HEK293 (cell line): ENCODE results near the gene SPRED2.

Experiments
- CTCF ChIP-seq: fragments of 450-650 bp; formaldehyde crosslinking; IDR thresholded peaks from 2 replicates; pipeline ENCODE4 v1.5.1; 2016; ENCODE audit warnings: missing biosample characterization, missing genetic modification characterization
- REST ChIP-seq: fragments of 450-650 bp; formaldehyde crosslinking; IDR thresholded peaks from 2 replicates; pipeline ENCODE4 v1.5.1; 2016; ENCODE audit warnings: missing biosample characterization, missing genetic modification characterization
- TCF7L2 ChIP-seq: IDR thresholded peaks from 2 replicates; pipeline ENCODE4 v1.6.1; 2011; ENCODE audit warnings: low read depth, mild to moderate bottlenecking, inconsistent platforms, low read length, moderate library complexity, borderline replicate concordance
- ZBTB17 ChIP-seq: fragments of 450-650 bp; formaldehyde crosslinking; IDR thresholded peaks from 2 replicates; pipeline ENCODE4 v1.5.1; 2016; ENCODE audit warnings: missing biosample characterization, missing genetic modification characterization
- ZNF133 ChIP-seq: fragments of 450-650 bp; formaldehyde crosslinking; IDR thresholded peaks from 2 replicates; pipeline ENCODE4 v1.5.1; 2016; ENCODE audit warnings: missing biosample characterization, missing genetic modification characterization
- ZNF239 ChIP-seq: fragments of 450-650 bp; formaldehyde crosslinking; IDR thresholded peaks from 2 replicates; pipeline ENCODE4 v1.5.1; 2016; ENCODE audit warnings: missing biosample characterization, missing genetic modification characterization
- ZNF26 ChIP-seq: fragments of 450-650 bp; formaldehyde crosslinking; IDR thresholded peaks from 2 replicates; pipeline ENCODE4 v1.5.1; 2016; ENCODE audit warnings: missing biosample characterization, missing genetic modification characterization
- ZNF274 ChIP-seq, 2 experiments: fragments of 200-500 bp in 1 of 2; fragments of 450-650 bp in 1 of 2; sonication (Bioruptor generic) in 1 of 2; formaldehyde crosslinking in 1 of 2; IDR thresholded peaks; 2 replicates each; pipeline versions ENCODE4 v1.5.1 to v1.6.1; 2014 to 2016; ENCODE audit warnings: borderline replicate concordance in 1 of 2, inconsistent platforms in 1 of 2, low read length in 1 of 2, missing biosample characterization in 1 of 2, missing genetic modification characterization in 1 of 2
- ZNF366 ChIP-seq: fragments of 450-650 bp; formaldehyde crosslinking; conservative IDR thresholded peaks from 2 replicates; pipeline ENCODE4 v1.5.1; 2016; ENCODE audit warnings: missing biosample characterization, missing genetic modification characterization

- TF ChIP-seq CTCF: no peak
- TF ChIP-seq ZBTB17: no peak
- TF ChIP-seq ZNF133 (tag by site-specific recombination): no peak
- no peak for TF ChIP-seq ZNF26 (tag by site-specific recombination)
- TF ChIP-seq REST: no peak
- TF ChIP-seq ZNF274 (IDR thresholded peaks at IDR 0.05; ENCODE audit: low read length): no peak
- TF ChIP-seq ZNF274 (tag by site-specific recombination; IDR thresholded peaks at IDR 0.05; ENCODE audit: borderline replicate concordance): no peak
- no peak for TF ChIP-seq ZNF366 (tag by site-specific recombination)
- TF ChIP-seq TCF7L2: no peak
- TF ChIP-seq ZNF239: no peak
Measured at GRCh38 chr2:65298089-65298488, 134.3 kb downstream of the SPRED2 start.
